Sigmoid colon (tissue), 4 donors: Measurements from ENCODE around the gene MYRFL.

Experiments
- POLR2AphosphoS5 ChIP-seq, 4 donors: sonication (generic); formaldehyde crosslinking; IDR thresholded peaks; one replicate each; pipeline ENCODE4 v1.6.1; 2017; ENCODE audit warnings: antibody characterized with exemption in 4 of 4
- TF ChIP-seq, protein P1 (sequence below), 4 experiments: fragments of 450-650 bp in 3 of 4; fragments of 200-600 bp in 1 of 4; IDR thresholded peaks; one replicate each; pipeline ENCODE4 v1.5.1; 2016 to 2019; ENCODE audit warnings: antibody characterized with exemption in 4 of 4, mild to moderate bottlenecking in 3 of 4, moderate library complexity in 2 of 4

DNA sequence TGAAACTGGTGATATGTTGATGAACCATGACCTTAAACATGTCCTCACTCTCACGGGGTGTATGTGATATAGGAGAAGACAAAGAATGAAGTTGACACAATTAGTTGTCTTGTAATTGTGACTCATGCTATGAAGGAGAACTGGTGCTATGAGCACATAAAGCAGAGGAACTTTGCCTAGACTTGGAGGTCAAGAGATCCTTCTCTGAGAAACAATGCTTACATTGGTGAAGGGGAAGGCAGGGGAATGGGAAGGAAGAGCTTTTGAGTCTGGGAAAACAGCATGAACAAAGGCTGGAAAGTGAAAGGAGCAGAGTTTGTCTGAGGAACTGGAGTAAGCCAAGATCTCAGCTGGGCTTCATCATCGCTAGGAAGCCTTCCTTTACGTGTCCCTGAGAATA is 83.2 kb downstream of the MYRFL start:
- no peak for TF ChIP-seq POLR2AphosphoS5 (IDR thresholded peaks at IDR 0.05)
- TF ChIP-seq, protein P1, sequence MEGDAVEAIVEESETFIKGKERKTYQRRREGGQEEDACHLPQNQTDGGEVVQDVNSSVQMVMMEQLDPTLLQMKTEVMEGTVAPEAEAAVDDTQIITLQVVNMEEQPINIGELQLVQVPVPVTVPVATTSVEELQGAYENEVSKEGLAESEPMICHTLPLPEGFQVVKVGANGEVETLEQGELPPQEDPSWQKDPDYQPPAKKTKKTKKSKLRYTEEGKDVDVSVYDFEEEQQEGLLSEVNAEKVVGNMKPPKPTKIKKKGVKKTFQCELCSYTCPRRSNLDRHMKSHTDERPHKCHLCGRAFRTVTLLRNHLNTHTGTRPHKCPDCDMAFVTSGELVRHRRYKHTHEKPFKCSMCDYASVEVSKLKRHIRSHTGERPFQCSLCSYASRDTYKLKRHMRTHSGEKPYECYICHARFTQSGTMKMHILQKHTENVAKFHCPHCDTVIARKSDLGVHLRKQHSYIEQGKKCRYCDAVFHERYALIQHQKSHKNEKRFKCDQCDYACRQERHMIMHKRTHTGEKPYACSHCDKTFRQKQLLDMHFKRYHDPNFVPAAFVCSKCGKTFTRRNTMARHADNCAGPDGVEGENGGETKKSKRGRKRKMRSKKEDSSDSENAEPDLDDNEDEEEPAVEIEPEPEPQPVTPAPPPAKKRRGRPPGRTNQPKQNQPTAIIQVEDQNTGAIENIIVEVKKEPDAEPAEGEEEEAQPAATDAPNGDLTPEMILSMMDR (IDR thresholded peaks at IDR 0.05), result no peak
